ENCODE data around the gene ACAA2. TPM values are rescaled to one million over a fixed set of nuclear protein-coding genes. Genes with fewer than 3 reads are reported as not detected.

ACAA2 gene
- 29.3 and 34.9 TPM in 2 replicates for polyA plus RNA-seq (2012; rRNA removed)
- 53.4 and 60.7 TPM in 2 replicates for polyA plus RNA-seq (2012; cell fraction: cytosol; rRNA removed)
- polyA plus RNA-seq (2012; cell fraction: nucleus; rRNA removed): 28.1 and 33.0 TPM in 2 replicates

GRCh38 chr18:49813319-49814146, at the start of gene ACAA2:
TSS of gene ACAA2 (minus strand) at chr18:49813533. CDS start at chr18:49813484, 49 bp downstream.
- peak within 1 kb of the TSS; percentile 95 for H3K9ac ChIP-seq
- peaks cover 58% of the 10 kb centered on the region for H3K79me2 ChIP-seq (ENCODE audit: insufficient read depth)
- peak within 1 kb of the TSS; percentile 93 for H3K4me2 ChIP-seq
- peak within 1 kb of the TSS; percentile 84 to 94 for H3K4me3 ChIP-seq (ENCODE audit: low read depth in 2 of 2, low read length in 1 of 2)
- H3F3A ChIP-seq (replicated peaks; ENCODE audit: insufficient read depth): peaks cover 3% of the 10 kb centered on the region
- peaks cover 0 to 15% of the 10 kb centered on the region in 2 experiments; a peak in 2 of 4 replicates for H3K4me1 ChIP-seq (ENCODE audit: control insufficient read depth in 1 of 2, insufficient read depth in 2 of 2, low read depth in 1 of 2, low read length in 1 of 2)
- no peaks in the 10 kb centered on the region for H3K9me2 ChIP-seq
- peak within 1 kb of the TSS; percentile 98 for H2AFZ ChIP-seq (ENCODE audit: low read depth)
- peak; percentile 90 for DNase-seq
- CTCF ChIA-PET: interaction anchor here (0.9 kb wide), 1 partner anchor 36 kb away, joined by 3 read pairs; no protein-coding TSS in a partner anchor
- POLR2A ChIA-PET: interaction anchor here (0.6 to 1.1 kb wide), 5 partner anchors 21 to 746 kb away, joined by 3 to 5 read pairs (median 4); partner anchors contain the start of genes C18orf32 and MAPK4
- no peaks in the 10 kb centered on the region; the same call in 1 of the 2 replicates for H4K20me1 ChIP-seq (ENCODE audit: insufficient read depth)
- no peaks in the 10 kb centered on the region for H3K27me3 ChIP-seq (ENCODE audit: insufficient read depth)
- H3K36me3 ChIP-seq (replicated peaks in 1 of 2; ENCODE audit: control insufficient read depth in 1 of 2, insufficient read depth in 2 of 2, low read length in 1 of 2): peaks cover 7 to 15% of the 10 kb centered on the region in 2 experiments
- TF ChIP-seq NFIC (IDR thresholded peaks at IDR 0.05; ENCODE audit: borderline replicate concordance) (peak; percentile 78), FOSL2 (IDR thresholded peaks at IDR 0.05; ENCODE audit: borderline replicate concordance, low read depth) (peak; percentile 9; the same call in 1 of the 2 replicates), SIN3A (IDR thresholded peaks at IDR 0.05; ENCODE audit: borderline replicate concordance, low read depth, low read length) (0 out of 2 replicates have a peak, but pooled peaks have one; percentile 85), EP300 (IDR thresholded peaks at IDR 0.05; ENCODE audit: borderline replicate concordance in 1 of 2, low read depth in 1 of 2, low read length in 1 of 2) (no peak), POLR2AphosphoS5 (IDR thresholded peaks at IDR 0.05; ENCODE audit: low read depth, low read length) (peak; percentile 75), RAD21 (IDR thresholded peaks at IDR 0.05; ENCODE audit: low read length) (no peak), YY1 (IDR thresholded peaks at IDR 0.05; ENCODE audit: low read depth) (peak; percentile 58; the same call in 1 of the 2 replicates), RXRA (IDR thresholded peaks at IDR 0.05; ENCODE audit: borderline replicate concordance, low read depth) (peak; percentile 20; the same call in 1 of the 2 replicates), NRF1 (IDR thresholded peaks at IDR 0.05; ENCODE audit: low read depth, low read length) (peak; percentile 42; the same call in 1 of the 2 replicates), TEAD4 (IDR thresholded peaks at IDR 0.05; ENCODE audit: borderline replicate concordance, insufficient read depth) (no peak), PBX3 (IDR thresholded peaks at IDR 0.05) (peak; percentile 36; the same call in 1 of the 2 replicates)
- WGBS (ENCODE audit: low lambda C conversion rate): 2% methylated on average over 22 of the region's 74 CpGs
- H3K9me3 ChIP-seq: 0 out of 2 replicates have a peak, but pooled peaks cover 3% of the 10 kb centered on the region
- peak within 1 kb of the TSS; percentile 95 to 96 for H3K27ac ChIP-seq (ENCODE audit: low read depth in 2 of 2, low read length in 1 of 2)

- WGBS (ENCODE audit: low lambda C conversion rate): 81% methylated on average over 12 of the region's 13 CpGs
- H3K9ac ChIP-seq: no peak overlapping the region
- H2AFZ ChIP-seq (ENCODE audit: low read depth): no peak overlapping the region
- DNase-seq: no peak
- no peaks in the 10 kb centered on the region for H4K20me1 ChIP-seq (ENCODE audit: insufficient read depth)
- H3K9me2 ChIP-seq: no peaks in the 10 kb centered on the region
- no peak overlapping the region for H3K4me3 ChIP-seq (ENCODE audit: low read depth in 2 of 2, low read length in 1 of 2)
- no peak overlapping the region for H3K27ac ChIP-seq (ENCODE audit: low read depth in 2 of 2, low read length in 1 of 2)
- peaks cover 3 to 5% of the 10 kb centered on the region in 2 experiments; a peak in 2 of 4 replicates for H3K4me1 ChIP-seq (ENCODE audit: control insufficient read depth in 1 of 2, insufficient read depth in 2 of 2, low read depth in 1 of 2, low read length in 1 of 2)
- H3K79me2 ChIP-seq (ENCODE audit: insufficient read depth): no peaks in the 10 kb centered on the region
- H3K36me3 ChIP-seq (replicated peaks in 1 of 2; ENCODE audit: control insufficient read depth in 1 of 2, insufficient read depth in 2 of 2, low read length in 1 of 2): no peaks in the 10 kb centered on the region
- no peaks in the 10 kb centered on the region for H3K27me3 ChIP-seq (ENCODE audit: insufficient read depth)
- no peaks in the 10 kb centered on the region for H3K9me3 ChIP-seq
- H3K4me2 ChIP-seq: no peak overlapping the region
- H3F3A ChIP-seq (replicated peaks; ENCODE audit: insufficient read depth): no peaks in the 10 kb centered on the region
- CTCF ChIA-PET: interaction anchor here (1.0 to 15.8 kb wide), 12 partner anchors 10 to 546 kb away, joined by 3 to 254 read pairs (median 8); partner anchors contain the start of gene LIPG
- POLR2A ChIA-PET: no interaction called here
- no peak for TF ChIP-seq MXI1 (IDR thresholded peaks at IDR 0.05; ENCODE audit: low read depth, low read length)
- TF ChIP-seq POLR2AphosphoS5 (IDR thresholded peaks at IDR 0.05; ENCODE audit: low read depth, low read length): no peak
- no peak for TF ChIP-seq RXRA (IDR thresholded peaks at IDR 0.05; ENCODE audit: borderline replicate concordance, low read depth)
- TF ChIP-seq EP300 (IDR thresholded peaks at IDR 0.05; ENCODE audit: borderline replicate concordance in 1 of 2, low read depth in 1 of 2, low read length in 1 of 2): no peak
- TF ChIP-seq TEAD4 (IDR thresholded peaks at IDR 0.05; ENCODE audit: borderline replicate concordance, insufficient read depth): no peak
- TF ChIP-seq PBX3 (IDR thresholded peaks at IDR 0.05): no peak
- no peak for TF ChIP-seq IRF3 (IDR thresholded peaks at IDR 0.05; ENCODE audit: low read depth, low read length)
- TF ChIP-seq USF2 (IDR thresholded peaks at IDR 0.05; ENCODE audit: borderline replicate concordance, low read depth, low read length): no peak
- TF ChIP-seq MAX (IDR thresholded peaks at IDR 0.05; ENCODE audit: low read depth): no peak
Observed at GRCh38 chr18:49862656-49863385, 49.5 kb upstream of the ACAA2 start.

Data from SK-N-SH (cell line).